Measurements from ENCODE around the gene ADGRV1. TPM values are rescaled to one million over a fixed set of nuclear protein-coding genes. Genes with fewer than 3 reads are reported as not detected.
"Not testable (repeated sequence)": the region's sequence is repeated elsewhere in the genome, so short reads cannot be mapped to it uniquely, and the experiment has no call there.

The ADGRV1 gene
- polyA plus RNA-seq, 2 of the 4 experiments (the other 2 are of a cell fraction): 0.70 to 3.7 TPM

GRCh38 chr5:90813392-90813791 lies 254.8 kb downstream of the ADGRV1 start (continued):
- TF ChIP-seq ESRRA (IDR thresholded peaks at IDR 0.05; ENCODE audit: borderline replicate concordance, low read length) (no peak), PHF8 (IDR thresholded peaks at IDR 0.05; ENCODE audit: borderline replicate concordance, low read depth) (no peak)
- TF ChIP-seq, protein P1, sequence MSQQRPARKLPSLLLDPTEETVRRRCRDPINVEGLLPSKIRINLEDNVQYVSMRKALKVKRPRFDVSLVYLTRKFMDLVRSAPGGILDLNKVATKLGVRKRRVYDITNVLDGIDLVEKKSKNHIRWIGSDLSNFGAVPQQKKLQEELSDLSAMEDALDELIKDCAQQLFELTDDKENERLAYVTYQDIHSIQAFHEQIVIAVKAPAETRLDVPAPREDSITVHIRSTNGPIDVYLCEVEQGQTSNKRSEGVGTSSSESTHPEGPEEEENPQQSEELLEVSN (IDR thresholded peaks at IDR 0.05; ENCODE audit: borderline replicate concordance, low read depth): no peak

DNA sequence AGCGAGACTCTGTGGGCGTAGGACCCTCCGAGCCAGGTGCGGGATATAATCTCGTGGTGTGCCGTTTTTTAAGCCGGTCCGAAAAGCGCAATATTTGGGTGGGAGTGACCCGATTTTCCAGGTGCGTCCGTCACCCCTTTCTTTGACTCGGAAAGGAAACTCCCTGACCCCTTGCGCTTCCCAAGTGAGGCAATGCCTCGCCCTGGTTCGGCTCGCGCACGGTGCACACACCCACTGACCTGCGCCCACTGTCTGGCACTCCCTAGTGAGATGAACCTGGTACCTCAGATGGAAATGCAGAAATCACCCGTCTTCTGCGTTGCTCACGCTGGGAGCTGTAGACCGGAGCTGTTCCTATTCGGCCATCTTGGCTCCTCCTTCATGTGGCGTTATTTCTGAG lies 263.5 kb downstream of the ADGRV1 start:
- ATAC-seq; H3K27ac ChIP-seq; H3K9me3 ChIP-seq; H3K4me2 ChIP-seq; CTCF ChIA-PET; POLR2A ChIA-PET; H3K4me3 ChIP-seq; H3K4me1 ChIP-seq; FAIRE-seq; DNase-seq (ENCODE audit: low read depth in 1 of 2, low spot score in 1 of 2): not testable (repeated sequence)
- 67% methylated on average over 22 of the region's 26 CpGs for WGBS (ENCODE audit: missing lambda C conversion rate)

GRCh38 chr5:90824436-90824835 lies 265.8 kb downstream of the ADGRV1 start:
- TF ChIP-seq TFCP2L1 (CRISPR knock-in tag; IDR thresholded peaks at IDR 0.05) (no peak), MAX (IDR thresholded peaks at IDR 0.05) (no peak), KDM1A (IDR thresholded peaks at IDR 0.05; ENCODE audit: low read depth) (no peak), NFE2L2 (conservative IDR thresholded peaks at IDR 0.05; ENCODE audit: low read length) (no peak), POLR2AphosphoS2 (conservative IDR thresholded peaks at IDR 0.05; ENCODE audit: low read length) (no peak), SREBF2 (IDR thresholded peaks at IDR 0.05) (no peak), POLR2A (IDR thresholded peaks at IDR 0.05; ENCODE audit: low read length) (no peak), RAD21 (conservative IDR thresholded peaks at IDR 0.05 in 1 of 2, IDR thresholded peaks at IDR 0.05 in 1 of 2) (no peak), ZFP36 (IDR thresholded peaks at IDR 0.05; ENCODE audit: borderline replicate concordance, partially characterized antibody) (no peak)

DNA sequence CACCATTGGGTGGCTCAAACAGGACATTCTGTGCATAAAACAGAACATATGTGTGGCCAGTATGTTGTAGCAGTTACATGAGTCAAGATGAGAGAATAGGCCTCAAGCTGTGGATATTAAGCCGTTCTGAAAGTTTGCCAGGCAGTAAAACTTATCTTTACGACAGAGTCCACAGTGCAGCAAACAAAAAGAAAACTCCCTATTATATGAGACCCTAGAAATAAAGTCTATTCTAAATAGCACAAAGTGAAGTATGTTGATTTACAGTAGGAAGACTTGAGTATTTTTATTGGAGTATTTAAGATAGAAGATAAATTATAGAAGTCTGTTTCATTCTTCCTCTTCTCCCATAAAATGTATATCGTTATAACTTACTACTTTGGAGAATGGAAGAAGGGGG lies 271.5 kb downstream of the ADGRV1 start:
- 77% methylated on average over 3 of the region's 3 CpGs for WGBS (ENCODE audit: missing lambda C conversion rate)
- no peaks in the 10 kb centered on the region for H3K4me1 ChIP-seq
- no peak for ATAC-seq
- no peak for DNase-seq (ENCODE audit: low read depth in 1 of 2, low spot score in 1 of 2)
- no peak for FAIRE-seq
- ChIA-PET POLR2A (no interaction called here), CTCF (no interaction called here)
- 0 out of 3 replicates have a peak, but pooled peaks cover 2% of the 10 kb centered on the region for H3K9me3 ChIP-seq
- no peak overlapping the region for H3K27ac ChIP-seq
- no peak overlapping the region for H3K4me3 ChIP-seq
- no peak overlapping the region for H3K4me2 ChIP-seq
- no peak for TF ChIP-seq HDAC2 (IDR thresholded peaks at IDR 0.05)
- TF ChIP-seq, protein P2, sequence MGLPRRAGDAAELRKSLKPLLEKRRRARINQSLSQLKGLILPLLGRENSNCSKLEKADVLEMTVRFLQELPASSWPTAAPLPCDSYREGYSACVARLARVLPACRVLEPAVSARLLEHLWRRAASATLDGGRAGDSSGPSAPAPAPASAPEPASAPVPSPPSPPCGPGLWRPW (IDR thresholded peaks at IDR 0.05): no peak
- TF ChIP-seq BHLHE40 (IDR thresholded peaks at IDR 0.05; ENCODE audit: low read depth, low read length): no peak
- TF ChIP-seq, protein P3, sequence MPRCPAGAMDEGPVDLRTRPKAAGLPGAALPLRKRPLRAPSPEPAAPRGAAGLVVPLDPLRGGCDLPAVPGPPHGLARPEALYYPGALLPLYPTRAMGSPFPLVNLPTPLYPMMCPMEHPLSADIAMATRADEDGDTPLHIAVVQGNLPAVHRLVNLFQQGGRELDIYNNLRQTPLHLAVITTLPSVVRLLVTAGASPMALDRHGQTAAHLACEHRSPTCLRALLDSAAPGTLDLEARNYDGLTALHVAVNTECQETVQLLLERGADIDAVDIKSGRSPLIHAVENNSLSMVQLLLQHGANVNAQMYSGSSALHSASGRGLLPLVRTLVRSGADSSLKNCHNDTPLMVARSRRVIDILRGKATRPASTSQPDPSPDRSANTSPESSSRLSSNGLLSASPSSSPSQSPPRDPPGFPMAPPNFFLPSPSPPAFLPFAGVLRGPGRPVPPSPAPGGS (IDR thresholded peaks at IDR 0.05): no peak
- TF ChIP-seq, protein P4, sequence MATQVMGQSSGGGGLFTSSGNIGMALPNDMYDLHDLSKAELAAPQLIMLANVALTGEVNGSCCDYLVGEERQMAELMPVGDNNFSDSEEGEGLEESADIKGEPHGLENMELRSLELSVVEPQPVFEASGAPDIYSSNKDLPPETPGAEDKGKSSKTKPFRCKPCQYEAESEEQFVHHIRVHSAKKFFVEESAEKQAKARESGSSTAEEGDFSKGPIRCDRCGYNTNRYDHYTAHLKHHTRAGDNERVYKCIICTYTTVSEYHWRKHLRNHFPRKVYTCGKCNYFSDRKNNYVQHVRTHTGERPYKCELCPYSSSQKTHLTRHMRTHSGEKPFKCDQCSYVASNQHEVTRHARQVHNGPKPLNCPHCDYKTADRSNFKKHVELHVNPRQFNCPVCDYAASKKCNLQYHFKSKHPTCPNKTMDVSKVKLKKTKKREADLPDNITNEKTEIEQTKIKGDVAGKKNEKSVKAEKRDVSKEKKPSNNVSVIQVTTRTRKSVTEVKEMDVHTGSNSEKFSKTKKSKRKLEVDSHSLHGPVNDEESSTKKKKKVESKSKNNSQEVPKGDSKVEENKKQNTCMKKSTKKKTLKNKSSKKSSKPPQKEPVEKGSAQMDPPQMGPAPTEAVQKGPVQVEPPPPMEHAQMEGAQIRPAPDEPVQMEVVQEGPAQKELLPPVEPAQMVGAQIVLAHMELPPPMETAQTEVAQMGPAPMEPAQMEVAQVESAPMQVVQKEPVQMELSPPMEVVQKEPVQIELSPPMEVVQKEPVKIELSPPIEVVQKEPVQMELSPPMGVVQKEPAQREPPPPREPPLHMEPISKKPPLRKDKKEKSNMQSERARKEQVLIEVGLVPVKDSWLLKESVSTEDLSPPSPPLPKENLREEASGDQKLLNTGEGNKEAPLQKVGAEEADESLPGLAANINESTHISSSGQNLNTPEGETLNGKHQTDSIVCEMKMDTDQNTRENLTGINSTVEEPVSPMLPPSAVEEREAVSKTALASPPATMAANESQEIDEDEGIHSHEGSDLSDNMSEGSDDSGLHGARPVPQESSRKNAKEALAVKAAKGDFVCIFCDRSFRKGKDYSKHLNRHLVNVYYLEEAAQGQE (IDR thresholded peaks at IDR 0.05): no peak
- TF ChIP-seq, protein P1 (IDR thresholded peaks at IDR 0.05; ENCODE audit: borderline replicate concordance, low read depth): no peak
- no peak for TF ChIP-seq KDM5A (IDR thresholded peaks at IDR 0.05)
- no peak for TF ChIP-seq RARB (CRISPR knock-in tag; IDR thresholded peaks at IDR 0.05)
- no peak for TF ChIP-seq PBX3 (IDR thresholded peaks at IDR 0.05)
- TF ChIP-seq EP300 (IDR thresholded peaks at IDR 0.05): no peak
- no peak for TF ChIP-seq FOSL2 (IDR thresholded peaks at IDR 0.05)
- no peak for TF ChIP-seq FOSL2 (CRISPR knock-in tag; IDR thresholded peaks at IDR 0.05)
- TF ChIP-seq CHD4 (IDR thresholded peaks at IDR 0.05; ENCODE audit: borderline replicate concordance): no peak
- no peak for TF ChIP-seq EHMT2 (IDR thresholded peaks at IDR 0.05; ENCODE audit: low read depth)
- TF ChIP-seq NFE2L2 (conservative IDR thresholded peaks at IDR 0.05; ENCODE audit: low read length): no peak
- no peak for TF ChIP-seq ZSCAN20 (CRISPR knock-in tag; IDR thresholded peaks at IDR 0.05)

More at GRCh38 chr5:90824436-90824835, 265.8 kb downstream of the ADGRV1 start:
- no peaks in the 10 kb centered on the region for H3K9me3 ChIP-seq
- POLR2A ChIA-PET: no interaction called here
- 44% methylated on average over 3 of the region's 3 CpGs for WGBS (ENCODE audit: missing lambda C conversion rate)
- no peaks in the 10 kb centered on the region for H3K4me1 ChIP-seq
- CTCF ChIA-PET: no interaction called here
- FAIRE-seq (no peak), DNase-seq (ENCODE audit: low read depth in 1 of 2, low spot score in 1 of 2) (no peak), ATAC-seq (no peak)
- H3K4me2 ChIP-seq: no peak overlapping the region
- no peak overlapping the region for H3K4me3 ChIP-seq
- no peak overlapping the region for H3K27ac ChIP-seq
